ENCODE results near the gene DNAJC7. TPM values are rescaled to one million over a fixed set of nuclear protein-coding genes. Genes with fewer than 3 reads are reported as not detected.

DNAJC7 gene
- total RNA-seq, 1 experiment from 2014 or later = 94.6 TPM

DNA sequence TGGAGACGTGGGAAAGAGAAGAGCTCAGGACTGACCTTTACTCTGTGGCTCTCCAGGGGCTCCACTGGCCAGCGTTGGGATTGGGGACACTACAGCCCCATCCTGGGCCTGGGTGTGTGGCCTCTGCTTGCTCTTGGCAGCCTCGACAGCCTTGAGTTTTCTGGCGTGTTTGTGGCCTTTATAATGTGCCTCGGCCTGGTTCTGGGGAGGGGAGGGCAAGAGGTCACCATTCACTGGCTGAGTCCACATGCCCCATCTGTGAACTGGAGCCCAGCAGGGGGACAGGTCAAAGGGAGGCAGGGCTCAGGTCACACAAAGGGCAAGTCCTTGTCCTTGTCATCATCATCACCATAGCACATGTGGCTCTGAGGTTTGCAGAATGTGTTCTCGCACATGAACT is 14.3 kb upstream of the DNAJC7 start:
- Histone ChIP-seq H3K27me3 (replicated peaks; ENCODE audit: insufficient read depth, low read depth, low read length, poor library complexity) (no peaks in the 10 kb centered on the region), H3K36me3 (ENCODE audit: insufficient read depth, low read length, poor library complexity, severe bottlenecking) (no peaks in the 10 kb centered on the region), H3K4me1 (ENCODE audit: insufficient read depth, low read length, poor library complexity, severe bottlenecking) (no peaks in the 10 kb centered on the region), H3K4me3 (ENCODE audit: low read depth, low read length, poor library complexity, severe bottlenecking) (no peak overlapping the region), H3K27ac (ENCODE audit: low read depth, low read length, poor library complexity, severe bottlenecking) (no peak overlapping the region), H3K9me3 (ENCODE audit: low read depth, low read length, poor library complexity, severe bottlenecking) (no peaks in the 10 kb centered on the region)
- POLR2A ChIA-PET (ENCODE audit: low non-redundant PET) = no interaction called here
- TF ChIP-seq, protein P1, sequence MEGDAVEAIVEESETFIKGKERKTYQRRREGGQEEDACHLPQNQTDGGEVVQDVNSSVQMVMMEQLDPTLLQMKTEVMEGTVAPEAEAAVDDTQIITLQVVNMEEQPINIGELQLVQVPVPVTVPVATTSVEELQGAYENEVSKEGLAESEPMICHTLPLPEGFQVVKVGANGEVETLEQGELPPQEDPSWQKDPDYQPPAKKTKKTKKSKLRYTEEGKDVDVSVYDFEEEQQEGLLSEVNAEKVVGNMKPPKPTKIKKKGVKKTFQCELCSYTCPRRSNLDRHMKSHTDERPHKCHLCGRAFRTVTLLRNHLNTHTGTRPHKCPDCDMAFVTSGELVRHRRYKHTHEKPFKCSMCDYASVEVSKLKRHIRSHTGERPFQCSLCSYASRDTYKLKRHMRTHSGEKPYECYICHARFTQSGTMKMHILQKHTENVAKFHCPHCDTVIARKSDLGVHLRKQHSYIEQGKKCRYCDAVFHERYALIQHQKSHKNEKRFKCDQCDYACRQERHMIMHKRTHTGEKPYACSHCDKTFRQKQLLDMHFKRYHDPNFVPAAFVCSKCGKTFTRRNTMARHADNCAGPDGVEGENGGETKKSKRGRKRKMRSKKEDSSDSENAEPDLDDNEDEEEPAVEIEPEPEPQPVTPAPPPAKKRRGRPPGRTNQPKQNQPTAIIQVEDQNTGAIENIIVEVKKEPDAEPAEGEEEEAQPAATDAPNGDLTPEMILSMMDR (conservative IDR thresholded peaks at IDR 0.05; ENCODE audit: low read depth, low read length) = no peak
- TF ChIP-seq EZH2 (IDR thresholded peaks at IDR 0.05; ENCODE audit: borderline replicate concordance, low read depth, low read length, poor library complexity, severe bottlenecking) = no peak
- CTCF ChIA-PET = interaction anchor here (0.6 kb wide), 1 partner anchor 30 kb away, joined by 13 read pairs; no protein-coding TSS in a partner anchor
- no peak for DNase-seq (ENCODE audit: low spot score)
- intact Hi-C loops (cut with micrococcal nuclease; ENCODE audit: unreplicated experiment) = no loop called here
- no TSS peak for BruUV-seq (replicated peaks)

DNA sequence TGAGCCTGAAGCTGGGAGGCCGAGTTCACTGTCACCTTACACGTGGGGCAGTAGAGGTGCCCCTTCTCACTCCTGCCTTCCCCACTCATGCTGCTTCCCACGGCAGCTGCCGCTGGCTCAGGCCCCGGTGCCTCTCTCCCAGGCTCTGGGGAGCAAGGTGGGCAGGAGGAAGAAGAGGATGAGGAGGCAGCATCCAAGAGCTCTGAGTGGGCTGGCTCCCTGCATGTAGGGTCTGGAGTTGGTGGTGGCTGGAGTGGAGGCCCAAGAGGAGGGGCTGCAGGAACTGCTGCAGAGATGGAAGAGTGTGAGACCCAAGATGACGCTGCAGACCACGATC is 11.5 kb upstream of the DNAJC7 start:
- no peaks in the 10 kb centered on the region for H3K4me1 ChIP-seq (ENCODE audit: insufficient read depth, low read length, poor library complexity, severe bottlenecking)
- ChIA-PET CTCF (no interaction called here), POLR2A (ENCODE audit: low non-redundant PET) (interaction anchor here (0.5 kb wide), 1 partner anchor 133 kb away, joined by 3 read pairs; no protein-coding TSS in a partner anchor)
- no TSS peak for BruUV-seq (replicated peaks)
- H3K27ac ChIP-seq (ENCODE audit: low read depth, low read length, poor library complexity, severe bottlenecking) = no peak overlapping the region
- H3K36me3 ChIP-seq (ENCODE audit: insufficient read depth, low read length, poor library complexity, severe bottlenecking) = no peaks in the 10 kb centered on the region
- no peak overlapping the region for H3K4me3 ChIP-seq (ENCODE audit: low read depth, low read length, poor library complexity, severe bottlenecking)
- H3K27me3 ChIP-seq (replicated peaks; ENCODE audit: insufficient read depth, low read depth, low read length, poor library complexity) = no peaks in the 10 kb centered on the region
- intact Hi-C loops (cut with micrococcal nuclease; ENCODE audit: unreplicated experiment) = no loop called here
- DNase-seq (ENCODE audit: low spot score) = no peak
- TF ChIP-seq EZH2 (IDR thresholded peaks at IDR 0.05; ENCODE audit: borderline replicate concordance, low read depth, low read length, poor library complexity, severe bottlenecking) = no peak
- TF ChIP-seq, protein P1 (conservative IDR thresholded peaks at IDR 0.05; ENCODE audit: low read depth, low read length) = no peak
- no peaks in the 10 kb centered on the region for H3K9me3 ChIP-seq (ENCODE audit: low read depth, low read length, poor library complexity, severe bottlenecking)

DNA sequence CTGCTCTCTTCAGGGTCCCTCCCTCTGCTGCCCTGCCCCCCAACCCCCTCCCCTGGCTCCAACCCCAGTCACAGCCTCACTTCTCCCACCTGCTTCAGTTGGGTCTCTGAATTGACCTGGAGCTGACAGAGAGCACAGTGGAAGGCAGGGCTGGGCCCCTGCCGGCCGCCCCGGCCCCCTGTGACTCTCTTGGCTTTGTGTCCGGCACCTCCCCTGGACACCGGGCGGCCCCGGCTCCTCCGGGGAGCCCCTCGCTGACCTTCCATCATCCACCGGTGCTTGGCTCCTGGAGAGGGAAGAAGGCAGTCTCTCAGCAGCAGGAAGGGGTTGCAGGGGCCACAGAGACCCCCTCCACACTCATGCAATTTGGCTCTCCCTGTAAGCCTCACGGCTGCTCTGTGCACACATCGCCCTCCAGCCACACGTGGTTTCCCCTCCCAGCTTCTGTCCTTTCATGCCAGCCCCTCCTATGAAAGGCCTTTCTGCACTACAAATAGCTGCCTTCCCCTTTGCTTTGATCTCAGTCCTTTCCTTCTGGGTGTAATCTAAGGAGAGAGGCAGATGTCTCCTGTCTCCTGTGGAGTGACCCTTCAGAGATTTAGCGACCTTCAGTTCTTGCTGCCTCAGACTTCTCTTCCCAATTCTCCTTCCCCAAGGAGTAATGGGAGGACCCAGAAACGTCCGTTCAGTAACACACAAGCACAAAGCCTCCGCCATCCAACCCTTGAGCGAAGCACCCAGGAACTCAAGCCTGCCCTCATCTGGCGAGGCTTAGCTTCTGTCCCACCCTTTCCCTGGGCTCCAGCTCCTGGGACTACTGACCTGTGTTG is 10.9 kb upstream of the DNAJC7 start:
- Histone ChIP-seq H3K9me3 (ENCODE audit: low read depth, low read length, poor library complexity, severe bottlenecking) (no peaks in the 10 kb centered on the region), H3K27ac (ENCODE audit: low read depth, low read length, poor library complexity, severe bottlenecking) (no peak overlapping the region), H3K36me3 (ENCODE audit: insufficient read depth, low read length, poor library complexity, severe bottlenecking) (no peaks in the 10 kb centered on the region), H3K27me3 (replicated peaks; ENCODE audit: insufficient read depth, low read depth, low read length, poor library complexity) (no peaks in the 10 kb centered on the region), H3K4me1 (ENCODE audit: insufficient read depth, low read length, poor library complexity, severe bottlenecking) (no peaks in the 10 kb centered on the region), H3K4me3 (ENCODE audit: low read depth, low read length, poor library complexity, severe bottlenecking) (no peak overlapping the region)
- intact Hi-C loops (cut with micrococcal nuclease; ENCODE audit: unreplicated experiment) = no loop called here
- TF ChIP-seq, protein P1 (conservative IDR thresholded peaks at IDR 0.05; ENCODE audit: low read depth, low read length) = no peak; the same call in 1 of the 2 replicates
- TF ChIP-seq EZH2 (IDR thresholded peaks at IDR 0.05; ENCODE audit: borderline replicate concordance, low read depth, low read length, poor library complexity, severe bottlenecking) = no peak
- no TSS peak for BruUV-seq (replicated peaks)
- CTCF ChIA-PET = interaction anchor here (0.5 kb wide), 1 partner anchor 18 kb away, joined by 4 read pairs; no protein-coding TSS in a partner anchor
- POLR2A ChIA-PET (ENCODE audit: low non-redundant PET) = interaction anchor here (0.5 kb wide), 1 partner anchor 134 kb away, joined by 3 read pairs; no protein-coding TSS in a partner anchor
- no peak for DNase-seq (ENCODE audit: low spot score)

Measured in A673 (cell line).